Activated CD4-positive, alpha-beta T cell treated with anti-CD3 and anti-CD28 coated beads, Interleukin-2, amount 10 ng/mL, durations not matched to agents 24 days and 14 days (primary cell): Measurements from ENCODE around the gene SAMD14. TPM values are rescaled to one million over a fixed set of nuclear protein-coding genes. Genes with fewer than 3 reads are reported as not detected.
A peak's percentile ranks its signal among the peaks of the same experiment; 100 is the strongest.

Experiments used
- DNase-seq: peaks from one replicate; pipeline ENCODE4 v3.0.0; 2022
- H3K27ac Mint-ChIP-seq: one replicate; pipeline ENCODE4 v1.8.0; 2022; ENCODE audit warnings: mild to moderate bottlenecking, mixed read lengths
- H3K27me3 Mint-ChIP-seq: one replicate; pipeline ENCODE4 v1.8.0; 2022; ENCODE audit warnings: mixed read lengths
- H3K36me3 Mint-ChIP-seq: one replicate; pipeline ENCODE4 v1.8.0; 2022; ENCODE audit warnings: low read depth, mild to moderate bottlenecking, mixed read lengths
- H3K4me1 Mint-ChIP-seq: one replicate; pipeline ENCODE4 v1.8.0; 2021; ENCODE audit warnings: mixed read lengths
- H3K4me3 Mint-ChIP-seq: one replicate; pipeline ENCODE4 v1.8.0; 2022; ENCODE audit warnings: mild to moderate bottlenecking, moderate library complexity, mixed read lengths
- H3K9me3 Mint-ChIP-seq: one replicate; pipeline ENCODE4 v1.8.0; 2021; ENCODE audit warnings: mixed read lengths
- intact Hi-C: fragments of 100-400 bp; cut with micrococcal nuclease; formaldehyde crosslinking; loops from one replicate; pipeline ENCODE4 v1.15.1; 2023
- total RNA-seq: library from RNA; stranded (reverse); gene quantifications from 2 replicates; pipeline ENCODE4 v1.2.3, GENCODE V29; 2022

The SAMD14 gene
- total RNA-seq, 1 donor from 2014 or later = 1.0 TPM

GRCh38 chr17:50093246-50093645, 36.7 kb downstream of the SAMD14 start:
- no peak for DNase-seq
- intact Hi-C loops = no loop called here
- no peak overlapping the region for H3K4me3 Mint-ChIP-seq

GRCh38 chr17:50091918-50092285, 38.1 kb downstream of the SAMD14 start:
- peaks cover 22% of the 10 kb centered on the region for H3K4me1 Mint-ChIP-seq
- H3K9me3 Mint-ChIP-seq = no peaks in the 10 kb centered on the region
- no peak for DNase-seq
- no peak overlapping the region for H3K27ac Mint-ChIP-seq
- no peaks in the 10 kb centered on the region for H3K36me3 Mint-ChIP-seq
- intact Hi-C loops = no loop called here
- no peaks in the 10 kb centered on the region for H3K27me3 Mint-ChIP-seq
- H3K4me3 Mint-ChIP-seq = no peak overlapping the region

More at GRCh38 chr17:50093246-50093645, 36.7 kb downstream of the SAMD14 start:
- no peaks in the 10 kb centered on the region for H3K36me3 Mint-ChIP-seq
- H3K4me1 Mint-ChIP-seq = peaks cover 22% of the 10 kb centered on the region
- no peaks in the 10 kb centered on the region for H3K9me3 Mint-ChIP-seq
- no peaks in the 10 kb centered on the region for H3K27me3 Mint-ChIP-seq
- no peak overlapping the region for H3K27ac Mint-ChIP-seq

GRCh38 chr17:50090971-50091917, 38.7 kb downstream of the SAMD14 start:
- Mint-ChIP-seq H3K4me3 (no peak overlapping the region), H3K36me3 (no peaks in the 10 kb centered on the region), H3K9me3 (no peaks in the 10 kb centered on the region), H3K4me1 (peaks cover 21% of the 10 kb centered on the region), H3K27me3 (no peaks in the 10 kb centered on the region), H3K27ac (no peak overlapping the region)
- no peak for DNase-seq
- intact Hi-C loops = no loop called here

GRCh38 chr17:50090071-50090470, 39.9 kb downstream of the SAMD14 start:
- H3K27ac Mint-ChIP-seq = no peak overlapping the region
- DNase-seq = no peak
- intact Hi-C loops = no loop called here
- no peak overlapping the region for H3K4me3 Mint-ChIP-seq
- no peaks in the 10 kb centered on the region for H3K27me3 Mint-ChIP-seq
- no peaks in the 10 kb centered on the region for H3K36me3 Mint-ChIP-seq
- H3K9me3 Mint-ChIP-seq = no peaks in the 10 kb centered on the region
- H3K4me1 Mint-ChIP-seq = peaks cover 11% of the 10 kb centered on the region

- Mint-ChIP-seq H3K4me1 (peaks cover 2% of the 10 kb centered on the region), H3K9me3 (no peaks in the 10 kb centered on the region), H3K27me3 (no peaks in the 10 kb centered on the region), H3K36me3 (no peaks in the 10 kb centered on the region), H3K27ac (no peak overlapping the region), H3K4me3 (no peak overlapping the region)
- DNase-seq = no peak
- intact Hi-C loops = loop anchor here (10.0 kb wide), 1 partner anchor 234 kb away; no protein-coding TSS in a partner anchor
These were observed 40.8 kb downstream of the SAMD14 start for GRCh38 chr17:50088952-50089825.

- H3K4me1 Mint-ChIP-seq = no peaks in the 10 kb centered on the region
- DNase-seq = no peak
- H3K9me3 Mint-ChIP-seq = no peaks in the 10 kb centered on the region
- no peak overlapping the region for H3K4me3 Mint-ChIP-seq
- intact Hi-C loops = loop anchor here (1.0 to 10.0 kb wide), 3 partner anchors 33 to 233 kb away; no protein-coding TSS in a partner anchor
- no peaks in the 10 kb centered on the region for H3K36me3 Mint-ChIP-seq
- H3K27me3 Mint-ChIP-seq = no peaks in the 10 kb centered on the region
- no peak overlapping the region for H3K27ac Mint-ChIP-seq
These were observed 42.0 kb downstream of the SAMD14 start for GRCh38 chr17:50087912-50088405.

- Mint-ChIP-seq H3K27me3 (no peaks in the 10 kb centered on the region), H3K4me3 (no peak overlapping the region), H3K27ac (no peak overlapping the region), H3K9me3 (no peaks in the 10 kb centered on the region), H3K36me3 (no peaks in the 10 kb centered on the region), H3K4me1 (no peaks in the 10 kb centered on the region)
- intact Hi-C loops = loop anchor here (1.0 to 10.0 kb wide), 3 partner anchors 33 to 233 kb away; no protein-coding TSS in a partner anchor
- peak; percentile 95 for DNase-seq
These were observed 42.6 kb downstream of the SAMD14 start for GRCh38 chr17:50087246-50087911.

- Mint-ChIP-seq H3K4me3 (no peak overlapping the region), H3K4me1 (no peaks in the 10 kb centered on the region), H3K27me3 (no peaks in the 10 kb centered on the region), H3K9me3 (no peaks in the 10 kb centered on the region), H3K27ac (no peak overlapping the region), H3K36me3 (no peaks in the 10 kb centered on the region)
- intact Hi-C loops = loop anchor here (10.0 kb wide), 1 partner anchor 227 kb away; no protein-coding TSS in a partner anchor
- DNase-seq = no peak
These were observed 48.2 kb downstream of the SAMD14 start for GRCh38 chr17:50081757-50082156.

GRCh38 chr17:50080827-50081226, 49.1 kb downstream of the SAMD14 start:
- Mint-ChIP-seq H3K27ac (no peak overlapping the region), H3K36me3 (no peaks in the 10 kb centered on the region), H3K4me1 (no peaks in the 10 kb centered on the region), H3K4me3 (no peak overlapping the region), H3K27me3 (no peaks in the 10 kb centered on the region), H3K9me3 (no peaks in the 10 kb centered on the region)
- DNase-seq = no peak
- intact Hi-C loops = loop anchor here (10.0 kb wide), 1 partner anchor 226 kb away; no protein-coding TSS in a partner anchor

- H3K27me3 Mint-ChIP-seq = no peaks in the 10 kb centered on the region
- H3K36me3 Mint-ChIP-seq = no peaks in the 10 kb centered on the region
- intact Hi-C loops = loop anchor here (10.0 kb wide), 1 partner anchor 225 kb away; no protein-coding TSS in a partner anchor
- DNase-seq = no peak
- H3K4me3 Mint-ChIP-seq = no peak overlapping the region
- H3K27ac Mint-ChIP-seq = no peak overlapping the region
- H3K9me3 Mint-ChIP-seq = no peaks in the 10 kb centered on the region
- no peaks in the 10 kb centered on the region for H3K4me1 Mint-ChIP-seq
These were observed 49.9 kb downstream of the SAMD14 start for GRCh38 chr17:50080096-50080480.

- intact Hi-C loops = loop anchor here (10.0 kb wide), 1 partner anchor 225 kb away; no protein-coding TSS in a partner anchor
- no peaks in the 10 kb centered on the region for H3K9me3 Mint-ChIP-seq
- no peak for DNase-seq
- H3K4me3 Mint-ChIP-seq = no peak overlapping the region
- H3K36me3 Mint-ChIP-seq = no peaks in the 10 kb centered on the region
- H3K4me1 Mint-ChIP-seq = no peaks in the 10 kb centered on the region
- H3K27ac Mint-ChIP-seq = no peak overlapping the region
- H3K27me3 Mint-ChIP-seq = no peaks in the 10 kb centered on the region
These were observed 50.4 kb downstream of the SAMD14 start for GRCh38 chr17:50079334-50080095.

- Mint-ChIP-seq H3K27ac (no peak overlapping the region), H3K4me1 (no peaks in the 10 kb centered on the region), H3K27me3 (no peaks in the 10 kb centered on the region), H3K9me3 (no peaks in the 10 kb centered on the region), H3K36me3 (peaks cover 1% of the 10 kb centered on the region), H3K4me3 (no peak overlapping the region)
- intact Hi-C loops = no loop called here
- no peak for DNase-seq
These were observed 51.5 kb downstream of the SAMD14 start for GRCh38 chr17:50078430-50078829.
